Lung (tissue), 12 donors: ENCODE data around the gene TENM3. TPM values are rescaled to one million over a fixed set of nuclear protein-coding genes. Genes with fewer than 3 reads are reported as not detected.
A peak's percentile ranks its signal among the peaks of the same experiment; 100 is the strongest.

Experiments used
- ATAC-seq: fragments of 200-7000 bp; cut with Tn5 transposase; one replicate; pipeline ENCODE4 v1.9.1; 2020; ENCODE audit warnings: moderate number of reproducible peaks; ENCODE audit not compliant: insufficient read depth, low FRiP score
- DNase-seq, 3 donors: peaks; one replicate each; pipeline ENCODE4 v3.0.0-alpha.2; 2013 to 2017
- H3K27ac ChIP-seq, 2 donors: one replicate each; pipeline ENCODE4 v1.5.1; 2013; ENCODE audit warnings: mild to moderate bottlenecking in 2 of 2, moderate library complexity in 2 of 2, control low read depth in 1 of 2, inconsistent platforms in 1 of 2, low read depth in 1 of 2, low read length in 1 of 2
- H3K27me3 ChIP-seq, 3 donors: one replicate each; pipeline ENCODE4 v1.5.1; 2013; ENCODE audit warnings: low read length in 2 of 3; ENCODE audit not compliant: control insufficient read depth in 3 of 3, insufficient read depth in 3 of 3
- H3K36me3 ChIP-seq, 4 donors: one replicate each; pipeline ENCODE4 v1.5.1; 2013; ENCODE audit warnings: low read length in 4 of 4, mild to moderate bottlenecking in 1 of 4, moderate library complexity in 1 of 4; ENCODE audit not compliant: control insufficient read depth in 4 of 4, insufficient read depth in 4 of 4
- H3K4me1 ChIP-seq, 5 donors: one replicate each; pipeline ENCODE4 v1.5.1; 2013; ENCODE audit warnings: low read length in 5 of 5, mild to moderate bottlenecking in 2 of 5, moderate library complexity in 1 of 5; ENCODE audit not compliant: control insufficient read depth in 5 of 5, insufficient read depth in 5 of 5
- H3K4me3 ChIP-seq: one replicate; pipeline ENCODE4 v1.5.1; 2013; ENCODE audit warnings: mild to moderate bottlenecking, control low read depth, moderate library complexity
- H3K9ac ChIP-seq, 2 donors: one replicate each; pipeline ENCODE4 v1.5.1; 2013; ENCODE audit warnings: low read length in 2 of 2, control low read depth in 1 of 2; ENCODE audit not compliant: insufficient read depth in 1 of 2
- H3K9me3 ChIP-seq, 4 donors: one replicate each; pipeline ENCODE4 v1.5.1; 2013; ENCODE audit warnings: low read length in 3 of 4, mild to moderate bottlenecking in 1 of 4, moderate library complexity in 1 of 4; ENCODE audit not compliant: control insufficient read depth in 4 of 4, insufficient read depth in 3 of 4
- CTCF ChIP-seq: IDR thresholded peaks from 2 replicates; pipeline ENCODE4 v1.5.1; 2012; ENCODE audit warnings: mild to moderate bottlenecking; ENCODE audit errors: control extremely low read depth, extremely low read depth
- WGBS, 2 donors: extraction: QIAGEN DNeasy Blood & Tissue Kit; methylation state at CpG; one replicate each; pipeline ENCODE4 v1.1.7; 2013; 5-methylcytosine and 5-hydroxymethylcytosine counted together
- polyA plus RNA-seq, 2 donors: library from polyadenylated mRNA; stranded (reverse); fragments of 200-250 nt; gene quantifications; one replicate each; pipeline ENCODE4 v1.2.1, GENCODE V29; 2013
- total RNA-seq, 2 donors: library from RNA; depleted of rRNA in 1 of 2; stranded (reverse); fragments of >200 nt in 1 of 2; gene quantifications; one replicate each; pipeline ENCODE4 v1.2.1, GENCODE V29; 2014 to 2021
- donor health status: control.
- donor health status: control.
- donor health status: Bipolar disorder and iron deficiency.
- donor health status: healthy.
- donor health status: DM: yes; HTN: yes; CAD: no.

Gene TENM3
- total and polyA plus RNA-seq, 4 donors: 0.14 to 5.3 (median 2.2) TPM

- 81 to 83% methylated on average over 16 of the region's 16 CpGs for WGBS, 2 donors
- no peak for DNase-seq
- no peak for TF ChIP-seq CTCF
- Histone ChIP-seq H3K27me3 (peaks cover 0 to 4% (median 0%) of the 10 kb centered on the region in 3 donors), H3K36me3 (no peaks in the 10 kb centered on the region), H3K9me3 (peaks cover 0 to 7% (median 0%) of the 10 kb centered on the region in 4 donors), H3K4me1 (no peaks in the 10 kb centered on the region), H3K27ac (peak overlapping the region in 1 of 2 donors; percentile 3), H3K4me3 (no peak overlapping the region), H3K9ac (no peak overlapping the region)
- ATAC-seq: no peak
Observed at GRCh38 chr4:182325848-182326255, 82.7 kb downstream of the TENM3 start.

- Histone ChIP-seq H3K4me3 (no peak overlapping the region), H3K36me3 (no peaks in the 10 kb centered on the region)
Observed at GRCh38 chr4:182328505-182328904, 85.3 kb downstream of the TENM3 start.

GRCh38 chr4:182337366-182337765 is 94.2 kb downstream of the TENM3 start:
- H3K9me3 ChIP-seq: peaks cover 0 to 2% (median 0%) of the 10 kb centered on the region in 4 donors
- no peaks in the 10 kb centered on the region for H3K4me1 ChIP-seq
- no peak overlapping the region for H3K27ac ChIP-seq
- peaks cover 0 to 2% (median 0%) of the 10 kb centered on the region in 3 donors for H3K27me3 ChIP-seq
- H3K9ac ChIP-seq: no peak overlapping the region
- WGBS, 2 donors: 81 to 91% methylated on average over 1 of the region's 1 CpG
- DNase-seq (no peak), ATAC-seq (no peak)
- TF ChIP-seq CTCF: no peak
- H3K4me3 ChIP-seq: no peak overlapping the region
- H3K36me3 ChIP-seq: no peaks in the 10 kb centered on the region

More at GRCh38 chr4:182328505-182328904, 85.3 kb downstream of the TENM3 start:
- H3K27me3 ChIP-seq: peaks cover 0 to 5% (median 0%) of the 10 kb centered on the region in 3 donors
- no peak overlapping the region for H3K9ac ChIP-seq
- 82% methylated on average over 7 of the region's 7 CpGs for WGBS, 2 donors
- DNase-seq: no peak
- H3K9me3 ChIP-seq: peaks cover 0 to 7% (median 0%) of the 10 kb centered on the region in 4 donors
- H3K27ac ChIP-seq: no peak overlapping the region
- TF ChIP-seq CTCF: no peak
- no peak for ATAC-seq
- H3K4me1 ChIP-seq: no peaks in the 10 kb centered on the region

- ATAC-seq (no peak), DNase-seq (no peak)
- H3K36me3 ChIP-seq: no peaks in the 10 kb centered on the region
- TF ChIP-seq CTCF: no peak
- no peak overlapping the region for H3K27ac ChIP-seq
- 77 to 87% methylated on average over 3 of the region's 3 CpGs for WGBS, 2 donors
- no peak overlapping the region for H3K4me3 ChIP-seq
- H3K4me1 ChIP-seq: no peaks in the 10 kb centered on the region
- H3K9ac ChIP-seq: no peak overlapping the region
- peaks cover 0 to 2% (median 0%) of the 10 kb centered on the region in 4 donors for H3K9me3 ChIP-seq
- peaks cover 0 to 2% (median 0%) of the 10 kb centered on the region in 3 donors for H3K27me3 ChIP-seq
Observed at GRCh38 chr4:182338063-182338462, 94.9 kb downstream of the TENM3 start.
